Occipital lobe (tissue), 2 donors: ENCODE data around the gene PDZRN3. TPM values are rescaled to one million over a fixed set of nuclear protein-coding genes. Genes with fewer than 3 reads are reported as not detected.

Source experiments
- DNase-seq: peaks from one replicate; lab custom pipeline; 2025; lab: John Stamatoyannopoulos, UW
- total RNA-seq: library from RNA; depleted of rRNA; stranded (reverse); fragments of >200 nt; gene quantifications from one replicate; pipeline ENCODE4 v1.2.3, GENCODE V29; 2014

PDZRN3 gene
- total RNA-seq, 1 donor from 2014 or later, result 59.3 TPM

DNA sequence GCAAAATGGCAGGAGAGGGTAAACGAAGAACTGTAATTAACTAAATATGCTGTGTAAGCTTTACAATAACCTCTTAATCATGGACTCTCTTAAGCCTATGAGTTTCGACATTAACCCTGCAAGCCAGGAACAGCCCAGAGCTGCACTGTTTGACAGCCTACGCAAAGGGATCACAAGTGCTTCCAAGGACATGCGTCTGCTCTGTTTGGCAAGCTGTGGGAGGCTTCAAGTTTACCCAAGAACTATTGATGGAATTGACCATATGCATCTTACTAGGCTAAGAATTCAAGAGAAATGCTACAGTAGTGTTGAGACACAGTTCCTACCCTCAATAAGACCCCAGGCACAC, 66.0 kb downstream of the PDZRN3 start:
- DNase-seq, result no peak

- no peak for DNase-seq
Measured at GRCh38 chr3:73557986-73558726, 66.6 kb downstream of the PDZRN3 start.

- DNase-seq, result no peak
Measured at GRCh38 chr3:73556520-73557372, 68.0 kb downstream of the PDZRN3 start.

DNA sequence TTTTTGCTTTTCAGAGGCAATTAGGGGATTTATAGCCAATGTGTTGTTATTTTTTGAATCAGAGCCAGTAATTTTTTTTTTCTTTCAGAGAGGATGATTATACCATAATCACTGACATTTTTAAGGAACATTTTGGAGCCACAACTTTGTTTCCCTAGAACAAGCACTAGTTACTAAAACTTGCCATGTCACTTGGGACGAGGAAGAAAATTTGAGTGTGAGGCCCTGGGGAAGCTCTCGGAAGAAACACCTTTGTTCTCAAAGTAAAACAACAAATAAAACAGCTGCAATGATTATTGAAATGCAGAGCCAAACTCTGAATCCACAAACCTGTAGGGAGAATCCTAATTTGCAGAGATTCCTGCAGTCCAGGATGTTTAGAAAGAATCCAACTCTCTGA, 69.7 kb downstream of the PDZRN3 start:
- DNase-seq, result no peak

DNA sequence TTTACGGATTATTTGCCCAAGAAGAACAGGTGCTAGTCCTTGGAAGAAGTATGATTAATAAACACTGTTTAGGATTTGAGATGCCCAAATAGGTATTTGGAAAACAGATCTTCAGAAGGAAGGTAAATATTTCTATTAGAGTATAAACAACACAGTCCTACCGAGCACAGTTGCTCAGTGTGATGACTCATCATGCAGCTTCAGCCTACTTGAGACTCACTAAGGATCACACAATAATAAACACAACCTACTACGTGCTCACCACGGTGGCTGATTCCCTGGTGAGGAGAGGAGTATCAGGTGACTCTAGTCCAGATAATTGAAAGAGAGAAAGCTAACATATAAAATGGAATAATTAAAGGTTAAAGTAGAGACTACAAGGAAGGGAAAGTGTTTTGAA, 72.0 kb downstream of the PDZRN3 start:
- no peak for DNase-seq

- DNase-seq, result no peak
Measured at GRCh38 chr3:73550032-73550431, 74.7 kb downstream of the PDZRN3 start.

DNA sequence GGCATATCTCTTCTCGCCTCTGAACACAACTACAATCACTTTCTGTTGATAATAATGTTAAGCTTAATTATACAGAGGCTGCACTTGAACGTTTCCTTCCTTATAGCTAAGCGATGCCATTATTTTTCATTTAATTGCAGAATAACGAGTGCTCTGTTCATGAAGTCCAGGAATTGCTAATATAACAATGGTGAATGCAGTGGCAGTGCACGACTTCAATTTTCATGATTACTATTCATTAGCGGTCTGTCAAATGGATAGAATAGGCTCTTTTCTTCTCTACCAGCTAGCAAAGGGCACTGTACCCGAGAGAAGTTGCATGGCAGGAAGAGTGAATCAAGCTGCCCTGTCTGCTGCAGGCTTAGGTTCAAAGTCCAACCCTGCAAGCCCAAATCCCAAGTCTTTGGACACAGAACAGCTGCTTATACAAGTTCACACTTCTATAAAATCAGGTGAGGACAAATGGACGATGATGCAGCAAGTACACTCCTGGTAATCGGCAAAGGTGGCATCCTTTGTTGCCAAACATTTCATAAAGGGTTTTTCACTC, 75.6 kb downstream of the PDZRN3 start:
- no peak for DNase-seq

DNA sequence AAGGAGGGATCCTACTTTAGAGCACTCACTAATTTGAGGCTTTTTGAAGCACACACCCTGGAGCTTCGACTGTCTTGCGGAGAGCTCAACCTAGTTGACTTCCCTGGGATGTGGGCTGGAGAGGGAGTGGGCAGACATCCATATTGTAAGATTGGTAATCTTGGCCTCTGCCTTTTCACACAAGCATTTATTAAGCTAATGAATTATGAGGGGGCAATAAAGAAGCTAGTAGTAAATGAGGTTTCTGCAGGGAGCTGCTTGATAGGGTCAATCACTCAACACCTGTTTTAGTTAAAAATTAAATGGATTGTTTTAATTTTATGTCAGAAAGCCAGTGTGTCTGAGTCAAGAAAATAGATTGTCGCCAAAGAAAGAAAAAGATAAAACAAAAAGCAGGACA, 76.3 kb downstream of the PDZRN3 start:
- no peak for DNase-seq

- no peak for DNase-seq
Measured at GRCh38 chr3:73547427-73548248, 77.1 kb downstream of the PDZRN3 start.

DNA sequence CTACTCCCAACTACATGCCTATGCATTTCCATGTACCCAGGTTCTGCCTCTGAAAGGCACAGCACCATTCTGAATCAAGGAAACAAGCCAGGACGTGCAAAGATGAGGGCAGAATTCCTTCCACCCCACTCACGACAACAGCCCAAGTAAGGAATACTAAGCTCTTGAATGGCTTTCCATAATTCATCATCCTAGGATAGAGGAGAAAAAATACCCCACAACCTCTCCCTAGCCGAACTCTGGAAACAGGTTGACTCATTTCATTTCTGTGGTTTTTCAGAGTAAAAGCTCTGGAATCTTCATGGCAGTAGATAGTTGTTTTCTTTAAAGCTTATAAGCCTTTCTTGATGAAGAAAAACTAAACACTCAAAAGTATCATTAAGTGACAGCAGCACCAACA, 77.8 kb downstream of the PDZRN3 start:
- DNase-seq, result no peak

DNA sequence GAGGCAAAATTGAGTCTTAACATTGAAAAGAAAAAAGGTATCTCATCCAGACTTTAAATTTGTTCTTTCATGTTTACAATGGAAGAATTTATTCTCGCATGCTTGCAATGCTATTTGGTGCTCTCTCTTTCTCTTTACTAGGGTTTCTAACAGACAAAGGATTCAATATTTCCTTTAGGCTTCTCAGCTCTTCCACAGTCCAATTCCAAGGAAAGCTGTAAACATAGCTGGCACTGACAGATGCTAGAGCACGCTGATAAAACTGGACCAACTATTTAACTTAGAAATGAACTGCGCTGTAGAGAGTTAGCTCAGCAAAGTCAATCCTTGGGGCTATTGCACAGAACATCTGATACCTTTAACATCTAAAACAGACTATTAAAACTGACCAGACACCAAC, 81.3 kb downstream of the PDZRN3 start:
- DNase-seq, result no peak

DNA sequence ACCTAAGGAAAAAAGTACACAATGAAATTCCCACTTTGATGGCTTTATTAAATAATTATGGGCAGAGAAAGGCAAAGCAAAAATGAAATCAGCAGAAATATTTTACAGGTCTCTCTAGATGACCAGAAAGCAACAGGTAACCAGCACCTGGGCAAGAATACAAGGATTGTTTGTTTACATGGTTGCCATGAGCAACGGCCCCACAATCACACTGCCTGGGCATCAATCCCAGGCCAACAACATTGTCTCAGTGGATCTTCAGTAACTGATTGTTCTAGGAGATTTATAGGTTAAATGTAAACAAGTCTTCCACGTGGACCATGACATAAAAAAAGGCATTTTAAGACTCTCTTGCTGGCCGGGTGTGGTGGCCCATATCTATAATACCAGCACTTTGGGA, 82.6 kb downstream of the PDZRN3 start:
- DNase-seq, result no peak

DNA sequence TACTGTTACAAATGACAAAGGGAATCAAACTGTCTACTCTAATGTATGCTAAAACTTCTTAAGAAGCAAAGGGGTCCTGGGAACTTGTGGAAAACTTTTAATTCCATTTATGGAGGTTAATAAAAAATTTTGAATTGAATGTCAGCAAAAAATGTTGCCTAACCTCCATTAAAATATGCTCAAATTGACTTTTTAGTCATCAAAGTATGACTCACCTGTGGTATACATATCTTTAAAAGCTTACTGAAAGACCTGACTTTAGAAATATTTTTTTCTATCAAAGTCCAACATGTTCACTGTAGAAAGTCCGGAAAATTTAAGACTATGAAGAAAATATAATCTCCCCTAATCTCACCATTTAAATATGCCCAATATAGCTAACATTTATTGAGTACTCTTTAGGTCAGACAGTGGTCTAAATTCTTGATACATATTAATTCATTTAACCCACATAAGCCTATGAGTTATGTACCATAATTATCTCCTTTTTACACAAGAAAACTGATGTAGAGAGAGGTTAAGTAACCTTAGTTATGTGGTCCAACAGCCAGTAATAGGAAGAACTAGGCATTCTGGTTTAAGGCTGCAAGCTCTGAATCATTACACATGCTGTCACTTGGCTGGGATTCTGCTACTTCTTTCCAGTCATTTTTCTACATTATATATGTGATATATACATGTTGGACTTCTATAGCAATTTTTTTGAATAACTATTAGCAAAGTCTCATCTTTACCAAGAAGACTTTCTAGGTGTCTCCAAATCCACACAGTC, 83.6 kb downstream of the PDZRN3 start:
- DNase-seq, result no peak

DNA sequence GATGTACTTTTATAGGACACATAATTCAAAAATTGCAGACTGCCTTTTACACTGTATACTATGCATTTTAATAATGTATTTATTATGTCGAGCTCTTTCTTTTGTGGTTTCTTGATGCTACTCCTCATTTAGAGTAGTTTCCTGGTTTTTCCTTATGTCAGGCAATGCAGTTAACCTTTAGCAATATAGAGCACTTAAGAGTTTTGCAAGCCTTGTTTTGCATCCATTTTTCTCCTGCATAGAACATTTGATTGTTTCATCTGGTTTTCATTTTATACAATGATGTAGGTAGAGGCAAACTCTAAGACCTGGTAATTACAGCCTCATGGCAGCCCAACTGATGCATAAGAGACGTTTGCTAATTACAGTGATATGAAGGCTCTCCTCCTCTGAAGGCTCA, 86.3 kb downstream of the PDZRN3 start:
- no peak for DNase-seq

GRCh38 chr3:73536952-73537351, 87.8 kb downstream of the PDZRN3 start:
- no peak for DNase-seq

- DNase-seq, result no peak
Measured at GRCh38 chr3:73536336-73536895, 88.3 kb downstream of the PDZRN3 start.

DNA sequence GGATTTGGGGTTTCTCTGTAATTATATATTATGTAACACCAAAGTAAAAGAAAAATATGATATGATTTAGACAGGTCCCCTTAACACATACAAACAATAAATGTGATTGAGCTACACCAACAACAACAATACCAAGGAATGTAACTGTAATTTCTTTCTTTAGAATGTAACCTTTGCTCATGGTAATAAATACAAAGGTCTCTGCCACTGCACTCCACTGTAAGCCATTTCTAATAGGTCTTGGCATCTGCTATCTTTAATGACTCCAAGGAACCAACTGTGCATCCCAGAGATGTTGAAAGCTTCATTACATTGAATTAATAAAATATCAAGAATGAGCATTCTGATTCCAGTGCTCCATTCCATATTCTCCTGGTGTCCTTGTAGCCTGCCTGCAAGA, 88.8 kb downstream of the PDZRN3 start:
- DNase-seq, result no peak

GRCh38 chr3:73535137-73535536, 89.6 kb downstream of the PDZRN3 start:
- DNase-seq, result no peak

GRCh38 chr3:73530022-73530396, 94.7 kb downstream of the PDZRN3 start:
- no peak for DNase-seq

DNA sequence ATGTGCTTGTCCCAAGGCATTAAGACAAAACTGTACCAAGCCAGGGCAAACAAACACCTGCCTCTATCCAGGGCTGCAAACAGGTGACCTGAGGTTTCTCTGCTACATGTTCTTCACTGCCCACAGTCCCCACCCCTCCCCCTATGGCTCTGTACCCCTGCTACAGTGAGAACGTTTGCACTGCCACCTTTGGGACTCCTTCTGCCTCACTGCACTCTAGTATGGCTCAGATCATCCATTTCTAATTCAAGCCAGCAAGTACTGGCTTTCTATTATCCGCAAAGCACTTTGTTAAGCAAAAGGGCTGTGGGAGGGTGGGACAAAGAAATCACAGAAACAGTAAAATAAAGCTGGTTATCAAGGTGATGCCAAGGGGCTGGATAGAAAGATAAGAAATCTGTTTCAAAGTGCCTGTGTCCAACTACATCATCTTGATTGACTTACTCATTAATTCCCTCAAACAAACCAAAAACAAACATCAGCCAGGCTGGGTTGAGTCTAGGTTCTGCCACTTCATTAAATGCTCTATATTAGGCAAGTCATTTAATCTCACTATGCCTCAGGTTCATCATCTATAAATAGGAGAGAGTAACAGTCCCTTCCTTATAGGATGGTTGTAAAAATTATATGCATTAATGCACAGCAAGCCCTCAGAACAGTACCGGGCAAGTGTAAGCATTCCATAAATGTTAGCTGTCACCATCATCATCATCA, 95.3 kb downstream of the PDZRN3 start:
- DNase-seq, result no peak
